ENCODE measurements around the gene GPR87. TPM values are rescaled to one million over a fixed set of nuclear protein-coding genes. Genes with fewer than 3 reads are reported as not detected.

The GPR87 gene
- polyA plus RNA-seq, 2 of the 4 experiments (the other 2 are of a cell fraction) = 0.41 to 0.52 TPM

- TF ChIP-seq POLR2AphosphoS2 (conservative IDR thresholded peaks at IDR 0.05; ENCODE audit: low read length) (no peak), RNF2 (IDR thresholded peaks at IDR 0.05; ENCODE audit: borderline replicate concordance, low read depth) (no peak), MAFK (IDR thresholded peaks at IDR 0.05; ENCODE audit: partially characterized antibody) (no peak), ZSCAN20 (CRISPR knock-in tag; IDR thresholded peaks at IDR 0.05) (no peak), HMGXB4 (CRISPR knock-in tag; IDR thresholded peaks at IDR 0.05; ENCODE audit: borderline replicate concordance) (no peak), CEBPB (IDR thresholded peaks at IDR 0.05) (no peak), CHD4 (IDR thresholded peaks at IDR 0.05; ENCODE audit: borderline replicate concordance) (no peak), EHMT2 (IDR thresholded peaks at IDR 0.05; ENCODE audit: low read depth) (no peak), MYC (IDR thresholded peaks at IDR 0.05; ENCODE audit: borderline replicate concordance, low read length) (no peak), NR3C1 (IDR thresholded peaks at IDR 0.05) (no peak), CHD2 (IDR thresholded peaks at IDR 0.05; ENCODE audit: low read length, partially characterized antibody) (no peak), TP53 (CRISPR knock-in tag; IDR thresholded peaks at IDR 0.05) (no peak), EHF (CRISPR knock-in tag; IDR thresholded peaks at IDR 0.05) (no peak), RARB (CRISPR knock-in tag; IDR thresholded peaks at IDR 0.05) (no peak), HOXB13 (CRISPR knock-in tag; IDR thresholded peaks at IDR 0.05; ENCODE audit: low read depth) (no peak)
- ChIA-PET POLR2A (no interaction called here), CTCF (interaction anchor here (1.1 to 6.1 kb wide), 5 partner anchors 8 to 140 kb away, joined by 3 to 47 read pairs (median 7); partner anchors contain the start of gene GPR87)
- Histone ChIP-seq H3K27ac (peak overlapping the region in 1 of 2 experiments; percentile 68; a peak in 3 of 6 replicates), H3K4me1 (peaks cover 26% of the 10 kb centered on the region), H3K9me3 (no peaks in the 10 kb centered on the region), H3K4me3 (no peak overlapping the region), H3K4me2 (no peak overlapping the region)
- ATAC-seq = no peak
- DNase-seq (ENCODE audit: low read depth in 1 of 2, low spot score in 1 of 2) = no peak
- FAIRE-seq = no peak
- WGBS (ENCODE audit: missing lambda C conversion rate) = 88% methylated on average over 1 of the region's 1 CpG
Observed at GRCh38 chr3:151307583-151308488, 8.8 kb downstream of the GPR87 start.

GRCh38 chr3:151307131-151307530 is 9.5 kb downstream of the GPR87 start:
- H3K4me1 ChIP-seq = peaks cover 26% of the 10 kb centered on the region
- no peak overlapping the region for H3K4me2 ChIP-seq
- ATAC-seq (no peak), FAIRE-seq (no peak), DNase-seq (ENCODE audit: low read depth in 1 of 2, low spot score in 1 of 2) (no peak)
- no peaks in the 10 kb centered on the region for H3K9me3 ChIP-seq
- peak overlapping the region in 1 of 2 experiments; percentile 68; a peak in 2 of 6 replicates for H3K27ac ChIP-seq
- no peak overlapping the region for H3K4me3 ChIP-seq
- no peak for TF ChIP-seq BHLHE40 (IDR thresholded peaks at IDR 0.05; ENCODE audit: low read depth, low read length)
- TF ChIP-seq ELK1 (IDR thresholded peaks at IDR 0.05; ENCODE audit: low read depth, low read length) = no peak
- no peak for TF ChIP-seq ESRRA (IDR thresholded peaks at IDR 0.05; ENCODE audit: borderline replicate concordance, low read length)
- no peak for TF ChIP-seq EHF (CRISPR knock-in tag; IDR thresholded peaks at IDR 0.05)
- TF ChIP-seq CEBPB (IDR thresholded peaks at IDR 0.05) = no peak
- TF ChIP-seq RCOR1 (IDR thresholded peaks at IDR 0.05; ENCODE audit: low read depth, low read length) = no peak
- no peak for TF ChIP-seq KDM5A (IDR thresholded peaks at IDR 0.05)
- no peak for TF ChIP-seq CHD4 (IDR thresholded peaks at IDR 0.05; ENCODE audit: borderline replicate concordance)
- no peak for TF ChIP-seq EHMT2 (IDR thresholded peaks at IDR 0.05; ENCODE audit: low read depth)
- TF ChIP-seq REST (IDR thresholded peaks at IDR 0.05) = no peak
- TF ChIP-seq ATOH8 (CRISPR knock-in tag; IDR thresholded peaks at IDR 0.05; ENCODE audit: low read depth) = no peak
- no peak for TF ChIP-seq ZC3H11A (IDR thresholded peaks at IDR 0.05)
- CTCF ChIA-PET = interaction anchor here (1.1 to 6.1 kb wide), 6 partner anchors 9 to 532 kb away, joined by 3 to 47 read pairs (median 6); partner anchors contain the start of gene GPR87
- POLR2A ChIA-PET = no interaction called here
